Stimulated activated CD8-positive, alpha-beta memory T cell treated with anti-CD3 and anti-CD28 coated beads, Interleukin-12 subunit alpha, Interleukin-12 subunit beta, amount 100 ng/mL, for 1 hour (primary cell): Measurements from ENCODE around the gene SAMD10.
A peak's percentile ranks its signal among the peaks of the same experiment; 100 is the strongest.
"Not testable (repeated sequence)": the region's sequence is repeated elsewhere in the genome, so short reads cannot be mapped to it uniquely, and the experiment has no call there.

Experiments
- DNase-seq: peaks from one replicate; pipeline ENCODE4 v3.0.0-alpha.2; 2020; ENCODE audit warnings: low read depth

The SAMD10 gene

DNA sequence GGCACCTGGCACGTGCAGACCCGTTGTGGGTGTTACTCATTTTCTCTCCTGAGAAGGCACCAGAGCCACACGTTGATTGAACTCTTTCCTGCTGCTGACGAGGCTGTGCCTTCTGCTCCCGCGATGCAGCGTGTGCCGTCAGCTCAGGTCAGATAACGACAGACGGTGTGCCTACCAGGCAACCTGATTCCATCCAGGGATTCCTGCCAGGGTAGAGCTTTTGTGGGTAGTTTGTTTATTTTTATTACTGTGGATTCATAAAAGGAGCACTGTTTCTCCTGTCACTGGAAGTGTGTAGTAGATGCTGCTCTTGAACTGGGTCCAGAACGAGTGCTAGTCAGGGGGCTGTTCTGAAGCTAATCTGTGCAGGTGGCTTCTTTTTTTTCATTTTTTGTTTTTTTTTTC, 22.2 kb upstream of the SAMD10 start:
- DNase-seq = no peak

DNA sequence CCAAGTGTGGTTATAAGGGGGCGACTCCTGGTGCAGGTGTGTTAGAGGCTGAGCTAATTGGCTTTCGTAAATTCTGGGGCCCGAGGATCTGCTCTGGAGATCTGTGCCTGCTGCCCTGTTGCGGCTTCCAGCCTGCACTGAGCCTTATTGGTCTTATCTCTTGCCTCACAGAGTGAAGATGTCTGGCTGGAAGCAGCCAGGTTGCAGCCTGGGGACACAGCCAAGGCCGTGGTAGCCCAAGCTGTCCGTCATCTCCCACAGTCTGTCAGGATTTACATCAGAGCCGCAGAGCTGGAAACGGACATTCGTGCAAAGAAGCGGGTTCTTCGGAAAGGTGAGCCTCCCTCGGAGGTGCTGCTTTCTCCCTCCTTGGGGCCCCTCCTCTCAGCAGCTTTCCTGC, 21.5 kb upstream of the SAMD10 start:
- DNase-seq = no peak

DNA sequence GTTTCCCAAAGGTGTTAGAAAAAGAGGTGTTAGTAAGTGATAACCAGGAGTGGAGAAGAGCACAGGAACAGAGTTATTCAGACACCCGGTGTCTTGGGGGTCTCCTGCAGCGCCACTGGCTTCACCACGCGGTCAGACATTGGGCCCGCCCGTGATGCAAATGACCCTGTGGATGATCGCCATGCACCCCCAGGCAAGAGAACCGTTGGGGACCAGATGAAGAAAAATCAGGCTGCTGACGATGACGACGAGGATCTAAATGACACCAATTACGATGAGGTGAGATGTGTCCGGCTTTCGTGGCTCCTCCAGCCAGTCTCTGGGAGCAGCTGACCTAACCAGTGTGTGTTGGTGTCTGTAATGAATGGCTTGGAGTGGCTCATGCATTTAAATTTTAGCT, 3.5 kb upstream of the SAMD10 start:
- DNase-seq = no peak

GRCh38 chr20:63980806-63981728, 1.6 kb upstream of the SAMD10 start, which contains the start of gene PRPF6:
PRPF6 (plus strand) TSS chr20:63981132; CDS start chr20:63981246, 114 bp downstream.
- DNase-seq = peak; percentile 91

DNA sequence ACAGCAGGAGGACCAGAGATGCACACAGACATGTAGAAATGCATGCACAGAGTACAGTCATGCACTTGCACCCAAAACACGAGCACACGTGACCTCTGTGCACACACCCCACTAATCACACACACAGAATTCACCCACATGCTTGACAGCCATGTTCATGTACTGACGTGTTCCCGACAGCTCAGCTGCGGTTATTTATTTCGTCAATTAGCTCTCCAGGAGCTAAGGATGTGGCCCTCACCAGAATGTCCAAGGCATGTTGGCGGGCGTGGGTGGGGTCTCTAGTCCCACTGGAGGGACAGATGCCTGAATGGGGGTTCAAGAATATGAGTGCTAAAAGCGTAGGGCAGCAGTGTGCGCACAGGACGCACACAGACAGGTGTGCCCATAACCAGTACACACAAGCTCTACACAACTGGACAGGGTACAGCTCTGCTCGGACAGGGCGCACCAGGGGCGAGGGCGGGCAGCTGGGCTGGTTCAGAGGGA, 919 bp upstream of the SAMD10 start:
- DNase-seq = no peak

GRCh38 chr20:63979229-63979556, 249 bp downstream of the SAMD10 start:
- DNase-seq = no peak

GRCh38 chr20:63978319-63979228, 868 bp downstream of the SAMD10 start:
- no peak for DNase-seq

DNA sequence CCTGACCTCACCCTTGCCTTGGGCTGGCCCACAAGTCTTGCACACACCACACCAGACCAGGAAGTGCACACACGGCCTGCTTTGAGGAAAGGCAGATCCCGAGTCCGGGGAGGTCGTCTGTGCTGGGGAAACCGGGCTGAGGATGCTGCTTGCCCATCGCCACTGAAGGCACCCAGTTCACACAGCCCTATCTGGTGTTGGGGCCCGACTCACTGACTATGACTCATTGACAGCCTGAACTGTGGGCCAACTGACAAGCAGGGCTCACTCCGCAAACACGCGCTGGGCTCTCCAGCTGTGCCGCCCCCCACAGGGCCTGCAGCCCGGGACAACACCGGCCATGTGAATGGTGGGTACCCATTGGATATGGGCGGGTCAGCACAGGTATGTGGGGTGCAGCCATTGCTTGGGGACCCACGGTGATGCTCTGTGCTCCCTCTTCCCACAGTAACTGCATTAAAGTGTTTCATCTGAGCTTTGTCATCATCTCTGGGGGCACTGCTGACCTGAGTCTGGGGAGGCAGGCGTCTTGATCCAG, 1.6 kb downstream of the SAMD10 start:
- DNase-seq = peak; percentile 39

DNA sequence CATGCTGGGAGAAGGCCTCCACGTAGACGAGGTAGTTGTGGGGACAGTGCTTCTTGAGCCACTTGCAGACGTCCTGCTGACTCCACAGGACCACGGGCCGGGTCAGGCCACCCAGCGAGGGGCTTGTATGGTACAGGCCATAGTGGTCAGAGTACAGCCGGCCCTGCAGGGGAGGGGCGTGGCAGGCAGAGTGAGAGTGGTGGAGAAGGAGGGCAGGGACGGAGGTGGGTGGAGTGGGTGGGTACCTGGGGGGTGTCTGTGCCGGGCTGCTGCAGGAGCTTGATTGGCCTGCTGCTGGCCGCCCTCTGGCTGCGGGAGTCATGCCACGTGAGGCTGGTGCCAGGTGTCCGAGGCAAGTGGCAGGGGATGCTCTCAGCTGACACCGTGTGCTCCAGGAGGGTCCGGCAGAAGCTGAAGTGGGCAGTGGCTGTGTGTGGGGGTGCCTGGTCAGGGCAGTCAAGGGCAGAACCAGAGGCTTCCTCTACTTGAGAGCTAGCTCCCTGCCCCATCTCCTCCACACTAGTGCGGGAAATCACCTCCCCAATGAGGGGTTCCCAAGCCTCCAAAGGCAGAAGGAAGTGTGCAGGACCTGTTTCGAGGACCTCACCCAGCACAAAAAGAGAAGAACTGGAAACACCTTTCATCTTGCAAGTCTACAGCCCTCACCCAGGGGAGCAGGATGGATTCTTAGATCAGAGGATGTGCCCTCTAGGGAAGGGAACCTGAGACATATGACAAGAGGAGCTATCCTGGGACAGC, 2.3 kb downstream of the SAMD10 start:
- no peak for DNase-seq

DNA sequence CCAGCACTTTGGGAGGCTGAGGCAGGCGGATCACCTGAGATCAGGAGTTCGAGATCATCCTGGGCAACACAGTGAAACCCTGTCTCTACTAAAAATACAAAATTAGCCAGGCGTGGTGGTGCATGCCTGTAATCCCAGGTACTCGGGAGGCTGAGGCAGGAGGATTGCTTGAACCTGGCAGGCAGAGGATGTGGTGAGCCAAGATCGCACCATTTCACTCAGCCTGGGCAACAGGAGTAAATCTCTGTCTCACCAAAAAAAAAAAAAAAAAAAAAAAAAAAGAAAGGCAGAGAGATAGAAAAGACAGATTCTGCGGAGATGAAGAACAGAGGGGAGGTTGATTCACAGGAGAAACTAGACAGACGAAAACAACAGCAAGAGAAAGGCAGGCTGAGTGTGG, 2.9 kb downstream of the SAMD10 start:
- not testable (repeated sequence) for DNase-seq

DNA sequence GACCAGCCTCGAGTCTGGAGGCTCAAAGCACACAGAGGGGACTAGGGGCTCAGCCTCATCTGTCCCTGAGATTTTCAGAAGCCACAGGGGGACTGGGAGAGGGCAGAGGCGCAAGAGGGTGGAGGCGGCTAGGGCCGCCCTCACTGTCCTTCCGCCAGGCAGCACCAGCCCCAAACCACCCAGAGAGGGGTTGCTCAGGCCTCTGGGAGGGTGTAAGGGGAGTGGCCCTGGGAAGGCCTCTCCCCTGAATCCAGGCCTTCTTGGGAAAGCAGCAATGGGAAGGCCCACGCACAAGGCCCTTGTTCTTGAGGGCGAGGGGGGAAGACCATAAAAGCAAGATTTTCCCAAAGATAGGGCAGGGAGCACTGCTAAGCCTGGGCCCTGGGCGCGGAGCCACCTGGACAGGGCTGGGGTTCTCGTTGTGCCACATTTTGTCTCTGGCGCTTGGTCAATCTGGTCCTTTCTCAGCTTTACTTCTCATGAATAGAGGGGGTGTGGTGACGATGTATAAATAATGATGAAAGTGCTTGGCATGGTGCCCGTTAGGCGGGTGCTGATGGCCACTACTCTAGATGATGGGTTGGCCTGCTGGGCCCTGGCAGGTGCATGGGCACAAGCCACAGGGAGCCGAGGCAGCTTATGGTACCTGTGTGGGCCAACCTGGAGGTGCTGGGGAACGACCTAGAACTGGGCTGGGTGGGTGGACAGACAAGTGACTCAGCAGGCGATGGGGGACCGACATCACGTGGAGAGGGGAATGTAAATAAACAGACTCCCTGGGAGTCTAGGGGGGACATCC, 4.8 kb downstream of the SAMD10 start:
- no peak for DNase-seq

DNA sequence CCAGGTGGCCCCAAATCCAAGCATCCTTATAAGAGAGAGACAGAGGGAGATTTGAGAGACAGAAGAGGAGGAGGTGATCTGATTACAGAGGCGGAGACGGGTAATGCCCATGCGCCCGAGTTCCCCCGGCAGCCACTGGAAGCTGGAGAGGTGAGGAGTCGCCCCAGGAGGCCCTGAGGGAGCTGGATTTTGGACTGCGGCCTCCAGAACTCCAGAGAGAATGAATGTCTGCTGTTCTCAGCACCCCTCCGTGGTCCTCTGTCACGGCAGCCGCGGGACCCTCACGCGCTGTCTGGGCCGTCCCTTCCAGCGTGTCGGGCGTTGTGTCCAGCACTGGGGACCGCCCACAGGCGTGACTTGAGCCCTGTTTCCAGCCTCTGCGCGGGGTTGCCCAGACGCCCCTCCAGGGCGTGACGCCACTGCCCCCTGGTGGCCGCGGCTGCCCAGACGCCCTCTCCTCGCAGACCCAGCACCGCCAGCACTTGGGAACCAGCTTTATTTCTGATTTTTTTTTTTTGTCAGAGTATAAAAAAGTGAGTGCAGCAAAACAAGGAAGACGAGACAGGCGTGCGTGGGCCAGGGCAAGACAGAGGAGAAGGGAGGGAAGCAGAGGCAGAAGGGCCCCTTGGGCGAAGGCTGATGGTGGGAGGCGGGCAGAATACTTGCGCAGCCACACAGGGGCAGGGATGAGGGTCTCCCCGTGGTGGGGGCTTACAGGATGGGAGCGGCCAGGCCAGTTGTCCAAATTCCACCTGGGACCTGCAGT, 5.6 kb downstream of the SAMD10 start:
- peak; percentile 59 for DNase-seq

DNA sequence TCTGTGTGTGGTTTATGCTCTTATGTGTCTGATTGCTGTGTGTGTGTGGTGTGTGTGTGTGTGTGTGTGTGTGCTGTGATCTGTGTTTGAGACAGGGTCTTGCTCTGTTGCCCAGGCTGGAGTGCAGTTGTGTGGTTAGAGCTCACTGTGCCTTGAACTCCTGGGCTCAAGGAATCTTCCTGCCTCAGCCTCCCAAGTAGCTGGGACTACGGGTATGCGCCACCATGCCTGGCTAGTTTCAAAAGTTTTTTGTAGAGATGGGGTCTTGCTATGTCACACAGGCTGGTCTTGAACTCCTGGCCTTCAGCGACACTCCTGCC, 6.3 kb downstream of the SAMD10 start:
- DNase-seq = no peak

- DNase-seq = no peak
Measured at GRCh38 chr20:63972312-63973159, 6.9 kb downstream of the SAMD10 start.

GRCh38 chr20:63971960-63972311, 7.5 kb downstream of the SAMD10 start:
- not testable (repeated sequence) for DNase-seq

- DNase-seq = no peak
Measured at GRCh38 chr20:63970714-63971431, 8.6 kb downstream of the SAMD10 start.

GRCh38 chr20:63969838-63970713, 9.4 kb downstream of the SAMD10 start, which contains the start of gene ZNF512B:
ZNF512B (minus strand) TSS chr20:63969930; CDS start chr20:63967950, 1,980 bp downstream.
- DNase-seq = no peak
